ENCODE results near the gene TTLL12.

DNA sequence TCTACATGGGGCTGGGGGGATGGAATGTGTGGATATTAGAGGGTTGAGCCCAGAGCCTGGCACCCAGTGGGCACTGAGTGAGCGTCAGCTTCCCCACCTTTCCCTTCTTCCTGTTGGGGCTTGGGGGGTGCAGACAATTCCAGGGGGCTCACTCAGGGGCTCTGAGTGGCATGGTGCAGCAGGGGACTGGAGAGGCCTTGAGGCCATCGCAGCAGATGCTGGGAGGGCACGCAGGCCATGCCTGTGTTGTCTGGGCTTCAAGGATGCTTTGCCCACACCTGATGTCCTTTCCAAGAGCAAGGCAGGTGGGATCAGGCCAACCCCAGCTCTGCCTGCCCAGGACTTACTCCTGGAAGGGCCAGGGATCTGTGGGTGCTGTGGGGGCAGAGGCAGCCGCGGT is 11.2 kb upstream of the TTLL12 start:
- TF ChIP-seq POLR2AphosphoS5 (IDR thresholded peaks at IDR 0.05; ENCODE audit: low read depth), result no peak
- TF ChIP-seq, protein P1, sequence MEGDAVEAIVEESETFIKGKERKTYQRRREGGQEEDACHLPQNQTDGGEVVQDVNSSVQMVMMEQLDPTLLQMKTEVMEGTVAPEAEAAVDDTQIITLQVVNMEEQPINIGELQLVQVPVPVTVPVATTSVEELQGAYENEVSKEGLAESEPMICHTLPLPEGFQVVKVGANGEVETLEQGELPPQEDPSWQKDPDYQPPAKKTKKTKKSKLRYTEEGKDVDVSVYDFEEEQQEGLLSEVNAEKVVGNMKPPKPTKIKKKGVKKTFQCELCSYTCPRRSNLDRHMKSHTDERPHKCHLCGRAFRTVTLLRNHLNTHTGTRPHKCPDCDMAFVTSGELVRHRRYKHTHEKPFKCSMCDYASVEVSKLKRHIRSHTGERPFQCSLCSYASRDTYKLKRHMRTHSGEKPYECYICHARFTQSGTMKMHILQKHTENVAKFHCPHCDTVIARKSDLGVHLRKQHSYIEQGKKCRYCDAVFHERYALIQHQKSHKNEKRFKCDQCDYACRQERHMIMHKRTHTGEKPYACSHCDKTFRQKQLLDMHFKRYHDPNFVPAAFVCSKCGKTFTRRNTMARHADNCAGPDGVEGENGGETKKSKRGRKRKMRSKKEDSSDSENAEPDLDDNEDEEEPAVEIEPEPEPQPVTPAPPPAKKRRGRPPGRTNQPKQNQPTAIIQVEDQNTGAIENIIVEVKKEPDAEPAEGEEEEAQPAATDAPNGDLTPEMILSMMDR (IDR thresholded peaks at IDR 0.05; ENCODE audit: insufficient read depth, low read length), result no peak
- TF ChIP-seq, protein P2, sequence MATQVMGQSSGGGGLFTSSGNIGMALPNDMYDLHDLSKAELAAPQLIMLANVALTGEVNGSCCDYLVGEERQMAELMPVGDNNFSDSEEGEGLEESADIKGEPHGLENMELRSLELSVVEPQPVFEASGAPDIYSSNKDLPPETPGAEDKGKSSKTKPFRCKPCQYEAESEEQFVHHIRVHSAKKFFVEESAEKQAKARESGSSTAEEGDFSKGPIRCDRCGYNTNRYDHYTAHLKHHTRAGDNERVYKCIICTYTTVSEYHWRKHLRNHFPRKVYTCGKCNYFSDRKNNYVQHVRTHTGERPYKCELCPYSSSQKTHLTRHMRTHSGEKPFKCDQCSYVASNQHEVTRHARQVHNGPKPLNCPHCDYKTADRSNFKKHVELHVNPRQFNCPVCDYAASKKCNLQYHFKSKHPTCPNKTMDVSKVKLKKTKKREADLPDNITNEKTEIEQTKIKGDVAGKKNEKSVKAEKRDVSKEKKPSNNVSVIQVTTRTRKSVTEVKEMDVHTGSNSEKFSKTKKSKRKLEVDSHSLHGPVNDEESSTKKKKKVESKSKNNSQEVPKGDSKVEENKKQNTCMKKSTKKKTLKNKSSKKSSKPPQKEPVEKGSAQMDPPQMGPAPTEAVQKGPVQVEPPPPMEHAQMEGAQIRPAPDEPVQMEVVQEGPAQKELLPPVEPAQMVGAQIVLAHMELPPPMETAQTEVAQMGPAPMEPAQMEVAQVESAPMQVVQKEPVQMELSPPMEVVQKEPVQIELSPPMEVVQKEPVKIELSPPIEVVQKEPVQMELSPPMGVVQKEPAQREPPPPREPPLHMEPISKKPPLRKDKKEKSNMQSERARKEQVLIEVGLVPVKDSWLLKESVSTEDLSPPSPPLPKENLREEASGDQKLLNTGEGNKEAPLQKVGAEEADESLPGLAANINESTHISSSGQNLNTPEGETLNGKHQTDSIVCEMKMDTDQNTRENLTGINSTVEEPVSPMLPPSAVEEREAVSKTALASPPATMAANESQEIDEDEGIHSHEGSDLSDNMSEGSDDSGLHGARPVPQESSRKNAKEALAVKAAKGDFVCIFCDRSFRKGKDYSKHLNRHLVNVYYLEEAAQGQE (IDR thresholded peaks at IDR 0.05; ENCODE audit: insufficient replicate concordance, low read depth), result no peak

Data from HL-60 (cell line).